ENCODE data around the gene CDH23. TPM values are rescaled to one million over a fixed set of nuclear protein-coding genes. Genes with fewer than 3 reads are reported as not detected.

The CDH23 gene
- total and polyA plus RNA-seq, 9 of the 15 experiments (the other 6 are each of a cell fraction or from before 2014, with no cell fraction given): 0.18 to 1.2 (median 0.47) TPM

DNA sequence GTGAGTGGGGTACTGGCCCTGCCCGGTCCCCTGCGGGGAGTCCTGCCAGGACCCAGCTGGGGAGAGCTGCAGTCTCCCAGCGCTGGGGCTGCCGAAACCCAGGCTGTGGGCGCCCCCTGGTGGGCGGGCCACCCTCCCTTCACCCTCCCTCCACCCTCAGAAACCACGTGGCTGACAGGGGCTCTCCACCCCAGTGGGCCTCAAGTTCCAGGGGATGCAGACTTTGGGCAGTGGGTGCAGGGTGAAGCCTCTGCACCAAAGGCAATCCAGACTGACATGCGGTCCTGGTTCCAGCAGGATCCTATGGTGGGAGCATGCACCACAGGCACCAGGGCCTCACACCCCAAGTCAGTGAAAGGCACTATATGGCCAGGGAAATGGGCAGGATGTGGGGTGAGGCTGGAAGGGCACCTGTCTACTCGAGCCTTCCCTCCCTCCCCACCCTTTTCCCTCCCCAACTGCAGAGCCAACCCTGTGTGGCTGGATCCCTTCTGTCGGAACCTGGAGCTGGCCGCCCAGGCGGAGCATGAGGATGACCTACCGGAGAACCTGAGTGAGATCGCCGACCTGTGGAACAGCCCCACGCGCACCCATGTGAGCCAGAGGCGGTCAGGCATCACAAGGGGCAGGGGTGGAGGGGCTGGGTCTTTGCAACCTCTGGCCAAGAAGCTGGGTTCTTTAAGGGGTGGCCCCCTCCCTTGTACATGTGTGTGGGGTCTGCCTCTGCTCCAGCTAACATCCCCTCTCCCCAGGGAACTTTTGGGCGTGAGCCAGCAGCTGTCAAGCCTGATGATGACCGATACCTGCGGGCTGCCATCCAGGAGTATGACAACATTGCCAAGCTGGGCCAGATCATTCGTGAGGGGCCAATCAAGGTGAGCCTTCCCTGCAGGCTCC lies 415.5 kb downstream of the CDH23 start (continued):
- TF ChIP-seq ZMIZ1 (IDR thresholded peaks at IDR 0.05; ENCODE audit: low read depth in 2 of 2, low read length in 2 of 2): no peak
- no peak for TF ChIP-seq POLR2B (IDR thresholded peaks at IDR 0.05; ENCODE audit: low read depth, partially characterized antibody)
- TF ChIP-seq, protein P1, sequence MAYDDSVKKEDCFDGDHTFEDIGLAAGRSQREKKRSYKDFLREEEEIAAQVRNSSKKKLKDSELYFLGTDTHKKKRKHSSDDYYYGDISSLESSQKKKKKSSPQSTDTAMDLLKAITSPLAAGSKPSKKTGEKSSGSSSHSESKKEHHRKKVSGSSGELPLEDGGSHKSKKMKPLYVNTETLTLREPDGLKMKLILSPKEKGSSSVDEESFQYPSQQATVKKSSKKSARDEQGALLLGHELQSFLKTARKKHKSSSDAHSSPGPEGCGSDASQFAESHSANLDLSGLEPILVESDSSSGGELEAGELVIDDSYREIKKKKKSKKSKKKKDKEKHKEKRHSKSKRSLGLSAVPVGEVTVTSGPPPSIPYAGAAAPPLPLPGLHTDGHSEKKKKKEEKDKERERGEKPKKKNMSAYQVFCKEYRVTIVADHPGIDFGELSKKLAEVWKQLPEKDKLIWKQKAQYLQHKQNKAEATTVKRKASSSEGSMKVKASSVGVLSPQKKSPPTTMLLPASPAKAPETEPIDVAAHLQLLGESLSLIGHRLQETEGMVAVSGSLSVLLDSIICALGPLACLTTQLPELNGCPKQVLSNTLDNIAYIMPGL (CRISPR knock-in tag; IDR thresholded peaks at IDR 0.05): peak; percentile 54; the same call in 1 of the 2 replicates
- TF ChIP-seq NFIC (IDR thresholded peaks at IDR 0.05): peak; percentile 74
